SH-SY5Y (cell line): ENCODE results near the gene AOPEP.

Experiments used
- GATA2 ChIP-seq: IDR thresholded peaks from 2 replicates; pipeline ENCODE4 v1.6.1; 2011; ENCODE audit warnings: mild to moderate bottlenecking, low read depth, low read length
- GATA3 ChIP-seq: IDR thresholded peaks from 2 replicates; pipeline ENCODE4 v1.6.1; 2011; ENCODE audit warnings: low read depth, mild to moderate bottlenecking, low read length, moderate library complexity

GRCh38 chr9:95027914-95028852 lies 301.7 kb downstream of the AOPEP start:
- TF ChIP-seq GATA3, result no peak
- no peak for TF ChIP-seq GATA2
